CD4-positive, alpha-beta T cell (primary cell): ENCODE results near the gene WDSUB1. TPM values are rescaled to one million over a fixed set of nuclear protein-coding genes. Genes with fewer than 3 reads are reported as not detected.

ENCODE experiments used
- ATAC-seq: fragments of 200-7000 bp; cut with Tn5 transposase; one replicate; pipeline ENCODE4 v1.10.0; 2022; ENCODE audit warnings: mild to moderate bottlenecking; ENCODE audit not compliant: poor library complexity
- CTCF ChIA-PET: fragments of 350-600 bp; sonication (Branson Sonifier 250); formaldehyde crosslinking; loops from one replicate; lab custom pipeline; 2021; ENCODE audit warnings: antibody characterized with exemption, inconsistent platforms; lab: Charles Lee
- POLR2A ChIA-PET: fragments of 350-600 bp; sonication (Branson Sonifier 250); formaldehyde crosslinking; loops from one replicate; lab custom pipeline; 2021; ENCODE audit warnings: antibody characterized with exemption, inconsistent platforms; lab: Charles Lee
- DNase-seq, 14 experiments: peaks; one replicate each; pipeline ENCODE4 v3.0.0-alpha.2; 2013 to 2020; ENCODE audit warnings: mixed read lengths in 2 of 14
- H3K27ac ChIP-seq, 2 donors: one replicate each; pipeline versions ENCODE4 v1.5.1 to v1.7.0; 2013; ENCODE audit warnings: low read length in 2 of 2, low read depth in 1 of 2, mild to moderate bottlenecking in 1 of 2
- H3K27me3 ChIP-seq, 2 experiments: 1 replicate in 1 of 2; 2 replicates in 1 of 2; pipeline versions ENCODE4 v1.6.1 to v1.7.0; 2013; ENCODE audit warnings: low read length in 2 of 2, control low read depth in 1 of 2, mild to moderate bottlenecking in 1 of 2, moderate library complexity in 1 of 2; ENCODE audit not compliant: insufficient read depth in 2 of 2, control insufficient read depth in 1 of 2
- H3K36me3 ChIP-seq: one replicate; pipeline ENCODE4 v1.6.1; 2013; ENCODE audit warnings: low read length, control low read depth; ENCODE audit not compliant: insufficient read depth
- H3K4me1 ChIP-seq: one replicate; pipeline ENCODE4 v1.6.1; 2013; ENCODE audit warnings: low read length, control low read depth; ENCODE audit not compliant: insufficient read depth
- H3K4me3 ChIP-seq: one replicate; pipeline ENCODE4 v1.5.1; 2013; ENCODE audit warnings: mild to moderate bottlenecking, low read length, moderate library complexity
- H3K9me3 ChIP-seq, 2 experiments: 1 replicate in 1 of 2; 2 replicates in 1 of 2; pipeline versions ENCODE4 v1.6.1 to v1.7.0; 2013; ENCODE audit warnings: low read length in 2 of 2, mild to moderate bottlenecking in 2 of 2, control low read depth in 1 of 2, moderate library complexity in 1 of 2; ENCODE audit not compliant: control insufficient read depth in 1 of 2, insufficient read depth in 1 of 2
- H3K27ac Mint-ChIP-seq: one replicate; pipeline ENCODE4 v1.8.0; 2020; ENCODE audit warnings: mixed read lengths
- H3K27me3 Mint-ChIP-seq: one replicate; pipeline ENCODE4 v1.8.0; 2021; ENCODE audit warnings: mixed read lengths
- H3K36me3 Mint-ChIP-seq: one replicate; pipeline ENCODE4 v1.8.0; 2021; ENCODE audit warnings: low read depth, mixed read lengths
- H3K4me1 Mint-ChIP-seq: one replicate; pipeline ENCODE4 v1.8.0; 2021; ENCODE audit warnings: low read depth, mixed read lengths
- H3K4me3 Mint-ChIP-seq: one replicate; pipeline ENCODE4 v1.8.0; 2020; ENCODE audit warnings: mild to moderate bottlenecking, mixed read lengths
- H3K9me3 Mint-ChIP-seq: one replicate; pipeline ENCODE4 v1.8.0; 2020; ENCODE audit warnings: mixed read lengths
- intact Hi-C, 2 experiments: fragments of 100-400 bp; cut with DNase I in 1 of 2; cut with micrococcal nuclease in 1 of 2; formaldehyde crosslinking; loops; one replicate each; pipeline versions ENCODE4 v1.15.1 to v1.9.0; 2023 to 2025; cut with DNase I, micrococcal nuclease
- total RNA-seq, 174 experiments: library from RNA in 2 of 174; stranded (reverse) in 2 of 174; gene quantifications; one replicate each; pipeline ENCODE4 v1.2.3 and lab custom pipeline; 2021 to 2026
- TF ChIP-seq, protein P1 (sequence below): fragments of 200-600 bp; IDR thresholded peaks from one replicate; pipeline ENCODE4 v1.8.0; 2022; ENCODE audit warnings: antibody characterized with exemption, mild to moderate bottlenecking

WDSUB1 gene
- total RNA-seq, 2 experiments from 2014 or later: 6.8 to 8.0 TPM

DNA sequence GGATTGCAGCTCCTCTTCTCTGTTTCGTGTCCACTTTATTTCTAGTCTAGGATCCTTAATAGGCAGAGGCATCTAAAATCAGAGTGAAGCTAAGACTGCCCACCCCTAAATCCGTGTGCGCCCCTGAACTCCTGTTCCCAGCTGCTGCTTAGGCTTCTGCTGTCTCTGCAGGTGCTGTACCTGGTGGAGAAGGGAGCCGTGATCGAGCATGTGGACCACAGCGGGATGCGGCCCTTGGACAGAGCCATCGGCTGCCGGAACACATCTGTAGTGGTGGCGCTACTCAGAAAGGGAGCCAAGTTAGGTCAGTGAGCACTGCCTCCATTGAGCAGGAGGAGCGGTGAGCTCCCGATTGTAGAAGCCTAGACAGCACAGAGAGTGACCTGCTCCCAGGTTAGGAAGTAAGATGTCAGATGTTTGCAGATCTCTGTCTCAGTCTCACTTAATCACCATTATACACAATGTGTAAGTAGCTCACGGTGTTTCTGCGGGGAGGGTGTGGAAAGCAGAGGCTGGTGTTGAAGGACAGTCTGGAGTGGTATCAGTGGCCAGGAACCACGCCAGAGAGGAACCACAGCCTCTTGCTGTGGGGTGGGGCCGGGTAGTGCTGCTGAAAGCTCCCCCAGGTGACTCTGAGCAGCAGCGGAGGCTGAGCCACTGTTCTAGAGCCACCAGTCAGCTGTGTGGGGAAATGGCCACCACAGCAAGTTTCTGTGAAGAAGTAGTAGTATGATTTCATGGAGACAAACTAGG is 62.3 kb downstream of the WDSUB1 start:
- no peaks in the 10 kb centered on the region for H3K9me3 ChIP-seq
- peaks cover 14% of the 10 kb centered on the region for H3K4me1 ChIP-seq
- H3K4me3 ChIP-seq: no peak overlapping the region
- H3K36me3 Mint-ChIP-seq: no peaks in the 10 kb centered on the region
- intact Hi-C loops: no loop called here
- H3K36me3 ChIP-seq: no peaks in the 10 kb centered on the region
- H3K9me3 Mint-ChIP-seq: no peaks in the 10 kb centered on the region
- TF ChIP-seq, protein P1, sequence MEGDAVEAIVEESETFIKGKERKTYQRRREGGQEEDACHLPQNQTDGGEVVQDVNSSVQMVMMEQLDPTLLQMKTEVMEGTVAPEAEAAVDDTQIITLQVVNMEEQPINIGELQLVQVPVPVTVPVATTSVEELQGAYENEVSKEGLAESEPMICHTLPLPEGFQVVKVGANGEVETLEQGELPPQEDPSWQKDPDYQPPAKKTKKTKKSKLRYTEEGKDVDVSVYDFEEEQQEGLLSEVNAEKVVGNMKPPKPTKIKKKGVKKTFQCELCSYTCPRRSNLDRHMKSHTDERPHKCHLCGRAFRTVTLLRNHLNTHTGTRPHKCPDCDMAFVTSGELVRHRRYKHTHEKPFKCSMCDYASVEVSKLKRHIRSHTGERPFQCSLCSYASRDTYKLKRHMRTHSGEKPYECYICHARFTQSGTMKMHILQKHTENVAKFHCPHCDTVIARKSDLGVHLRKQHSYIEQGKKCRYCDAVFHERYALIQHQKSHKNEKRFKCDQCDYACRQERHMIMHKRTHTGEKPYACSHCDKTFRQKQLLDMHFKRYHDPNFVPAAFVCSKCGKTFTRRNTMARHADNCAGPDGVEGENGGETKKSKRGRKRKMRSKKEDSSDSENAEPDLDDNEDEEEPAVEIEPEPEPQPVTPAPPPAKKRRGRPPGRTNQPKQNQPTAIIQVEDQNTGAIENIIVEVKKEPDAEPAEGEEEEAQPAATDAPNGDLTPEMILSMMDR: no peak
- H3K4me1 Mint-ChIP-seq: peaks cover 41% of the 10 kb centered on the region
- POLR2A ChIA-PET: interaction anchor here (0.6 kb wide), 2 partner anchors 15 to 550 kb away, joined by 3 read pairs; no protein-coding TSS in a partner anchor
- H3K27ac ChIP-seq: no peak overlapping the region
- DNase-seq: no peak
- ATAC-seq: no peak
- no peak overlapping the region for H3K4me3 Mint-ChIP-seq
- H3K27me3 Mint-ChIP-seq: no peaks in the 10 kb centered on the region
- no peak overlapping the region for H3K27ac Mint-ChIP-seq
- CTCF ChIA-PET: no interaction called here
- H3K27me3 ChIP-seq: no peaks in the 10 kb centered on the region

DNA sequence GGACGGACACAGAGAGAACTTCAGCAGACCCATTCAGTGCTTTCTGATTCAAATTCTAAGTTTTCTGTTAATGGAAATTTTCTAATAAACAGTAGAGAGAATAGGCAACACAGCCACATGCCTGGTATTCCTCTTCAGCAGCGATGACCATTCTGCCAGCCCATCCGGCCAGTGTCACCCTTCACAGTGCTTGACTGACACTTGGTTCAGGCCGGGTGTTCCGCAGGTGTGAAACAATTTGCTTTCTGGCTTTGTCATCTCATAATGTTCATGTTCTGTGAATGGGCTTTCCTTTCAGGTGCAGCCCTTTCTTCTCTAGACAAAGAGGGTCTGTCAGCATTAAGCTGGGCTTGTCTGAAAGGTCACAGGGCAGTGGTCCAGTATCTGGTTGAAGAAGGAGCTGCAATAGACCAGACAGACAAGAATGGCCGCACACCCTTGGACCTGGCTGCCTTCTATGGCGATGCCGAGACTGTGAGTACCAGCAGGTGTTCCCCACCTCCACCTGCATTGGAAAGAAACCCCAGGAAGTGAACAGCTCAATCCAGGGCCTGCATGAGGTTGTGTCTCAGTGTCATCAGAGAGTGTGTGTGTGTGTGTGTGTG is 67.0 kb downstream of the WDSUB1 start:
- Histone ChIP-seq H3K36me3 (no peaks in the 10 kb centered on the region), H3K4me1 (no peaks in the 10 kb centered on the region), H3K27ac (no peak overlapping the region), H3K9me3 (peaks cover 0 to 15% of the 10 kb centered on the region in 2 experiments), H3K4me3 (no peak overlapping the region), H3K27me3 (no peaks in the 10 kb centered on the region)
- no peak overlapping the region for H3K27ac Mint-ChIP-seq
- no peak overlapping the region for H3K4me3 Mint-ChIP-seq
- DNase-seq (no peak), ATAC-seq (no peak)
- CTCF ChIA-PET: no interaction called here
- no peaks in the 10 kb centered on the region for H3K27me3 Mint-ChIP-seq
- TF ChIP-seq, protein P1: no peak
- peaks cover 7% of the 10 kb centered on the region for H3K4me1 Mint-ChIP-seq
- H3K36me3 Mint-ChIP-seq: no peaks in the 10 kb centered on the region
- intact Hi-C loops: no loop called here
- H3K9me3 Mint-ChIP-seq: no peaks in the 10 kb centered on the region
- POLR2A ChIA-PET: no interaction called here

DNA sequence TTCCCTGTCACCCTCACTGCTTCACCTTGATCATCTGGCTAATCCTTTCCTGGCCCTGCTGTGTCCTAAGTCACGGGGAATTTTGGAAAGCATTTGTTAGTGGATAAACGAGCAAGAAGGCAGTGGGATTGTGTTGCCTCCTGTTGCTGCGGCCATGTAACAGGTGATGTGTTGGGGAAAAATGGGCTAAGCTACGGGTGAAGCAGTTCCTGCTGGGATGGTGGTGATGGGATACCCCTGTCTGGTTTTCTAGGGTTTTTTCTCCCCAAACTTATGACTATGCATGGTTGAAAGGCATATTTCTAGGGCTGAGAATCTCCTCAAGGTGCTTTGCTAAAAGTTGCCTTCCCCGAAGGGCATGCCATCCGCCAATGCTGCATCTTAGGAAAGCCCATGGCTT is 68.1 kb downstream of the WDSUB1 start:
- CTCF ChIA-PET: no interaction called here
- H3K27me3 Mint-ChIP-seq: no peaks in the 10 kb centered on the region

More for the DNA sequence above, 68.1 kb downstream of the WDSUB1 start:
- POLR2A ChIA-PET: no interaction called here
- Mint-ChIP-seq H3K36me3 (no peaks in the 10 kb centered on the region), H3K27ac (no peak overlapping the region), H3K4me3 (no peak overlapping the region), H3K9me3 (no peaks in the 10 kb centered on the region), H3K4me1 (peaks cover 2% of the 10 kb centered on the region)
- no peak for DNase-seq
- Histone ChIP-seq H3K27me3 (no peaks in the 10 kb centered on the region), H3K4me3 (no peak overlapping the region), H3K9me3 (peaks cover 0 to 15% of the 10 kb centered on the region in 2 experiments), H3K36me3 (no peaks in the 10 kb centered on the region), H3K4me1 (no peaks in the 10 kb centered on the region), H3K27ac (no peak overlapping the region)
- intact Hi-C loops: no loop called here
- no peak for ATAC-seq
- TF ChIP-seq, protein P1: no peak
